Measurements from ENCODE around the gene MOB3B.

DNA sequence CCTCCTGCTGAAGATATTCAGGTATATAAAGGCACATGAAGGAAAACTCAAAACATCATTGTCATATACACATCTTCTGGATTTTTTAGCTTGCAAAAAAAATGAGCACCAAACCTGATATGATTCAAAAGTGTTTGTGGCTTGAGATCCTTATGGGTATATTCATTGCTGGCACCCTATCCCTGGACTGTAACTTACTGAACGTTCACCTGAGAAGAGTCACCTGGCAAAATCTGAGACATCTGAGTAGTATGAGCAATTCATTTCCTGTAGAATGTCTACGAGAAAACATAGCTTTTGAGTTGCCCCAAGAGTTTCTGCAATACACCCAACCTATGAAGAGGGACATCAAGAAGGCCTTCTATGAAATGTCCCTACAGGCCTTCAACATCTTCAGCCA lies 5.4 kb downstream of the MOB3B start, which contains the start of gene IFNK:
- TF ChIP-seq CTCF (IDR thresholded peaks at IDR 0.05): no peak
- TF ChIP-seq SIN3A (IDR thresholded peaks at IDR 0.05; ENCODE audit: borderline replicate concordance, insufficient read depth, low read depth, low read length): no peak

Measured in Panc1 (cell line).